Thyroid gland (tissue), 4 donors: ENCODE measurements around the gene HYOU1.

Experiments used
- POLR2A ChIP-seq, 2 donors: fragments of 450-650 bp; IDR thresholded peaks; one replicate each; pipeline ENCODE4 v1.6.1; 2017; ENCODE audit warnings: antibody characterized with exemption in 2 of 2, mild to moderate bottlenecking in 2 of 2, moderate library complexity in 1 of 2
- TF ChIP-seq, protein P1 (sequence below), 6 experiments: fragments of 200-600 bp in 3 of 6; fragments of 450-650 bp in 3 of 6; sonication (generic) in 3 of 6; IDR thresholded peaks; one replicate each; pipeline ENCODE4 v1.5.1; 2016 to 2019; ENCODE audit warnings: antibody characterized with exemption in 6 of 6, mild to moderate bottlenecking in 2 of 6, inconsistent platforms in 1 of 6, moderate library complexity in 1 of 6

DNA sequence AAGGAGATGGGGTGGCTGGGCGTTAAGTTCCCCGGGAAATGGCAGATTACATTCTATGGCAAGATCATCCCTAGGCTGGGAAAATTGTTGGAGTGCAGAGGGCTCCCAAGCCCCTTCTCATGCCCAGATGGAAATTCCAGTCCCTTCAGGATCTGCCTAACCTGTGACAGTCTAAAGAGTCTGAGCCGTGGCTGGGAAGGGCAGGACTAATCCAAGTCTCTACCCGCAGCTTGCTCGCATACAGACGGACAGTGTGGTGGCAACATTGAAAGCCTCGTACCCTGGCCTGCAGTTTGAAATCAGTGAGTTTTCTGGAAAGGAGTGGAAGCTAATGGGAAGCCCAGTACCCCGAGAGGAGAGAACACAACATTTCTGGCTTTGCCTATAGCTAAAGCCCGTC is 31.4 kb upstream of the HYOU1 start:
- TF ChIP-seq, protein P1, sequence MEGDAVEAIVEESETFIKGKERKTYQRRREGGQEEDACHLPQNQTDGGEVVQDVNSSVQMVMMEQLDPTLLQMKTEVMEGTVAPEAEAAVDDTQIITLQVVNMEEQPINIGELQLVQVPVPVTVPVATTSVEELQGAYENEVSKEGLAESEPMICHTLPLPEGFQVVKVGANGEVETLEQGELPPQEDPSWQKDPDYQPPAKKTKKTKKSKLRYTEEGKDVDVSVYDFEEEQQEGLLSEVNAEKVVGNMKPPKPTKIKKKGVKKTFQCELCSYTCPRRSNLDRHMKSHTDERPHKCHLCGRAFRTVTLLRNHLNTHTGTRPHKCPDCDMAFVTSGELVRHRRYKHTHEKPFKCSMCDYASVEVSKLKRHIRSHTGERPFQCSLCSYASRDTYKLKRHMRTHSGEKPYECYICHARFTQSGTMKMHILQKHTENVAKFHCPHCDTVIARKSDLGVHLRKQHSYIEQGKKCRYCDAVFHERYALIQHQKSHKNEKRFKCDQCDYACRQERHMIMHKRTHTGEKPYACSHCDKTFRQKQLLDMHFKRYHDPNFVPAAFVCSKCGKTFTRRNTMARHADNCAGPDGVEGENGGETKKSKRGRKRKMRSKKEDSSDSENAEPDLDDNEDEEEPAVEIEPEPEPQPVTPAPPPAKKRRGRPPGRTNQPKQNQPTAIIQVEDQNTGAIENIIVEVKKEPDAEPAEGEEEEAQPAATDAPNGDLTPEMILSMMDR (IDR thresholded peaks at IDR 0.05), result no peak
- no peak for TF ChIP-seq POLR2A (IDR thresholded peaks at IDR 0.05)
